Measurements from ENCODE around the gene MTHFD2L.

MTHFD2L gene

GRCh38 chr4:74262522-74262921, 104.6 kb downstream of the MTHFD2L start:
- Histone ChIP-seq H3K4me1 (ENCODE audit: insufficient read depth, low read length) (no peaks in the 10 kb centered on the region), H3K9me3 (ENCODE audit: insufficient read depth, low read length, severe bottlenecking) (no peaks in the 10 kb centered on the region), H3K9ac (ENCODE audit: low read depth, low read length) (no peak overlapping the region), H3K4me3 (ENCODE audit: low read depth in 1 of 2, low read length in 2 of 2) (no peak overlapping the region), H3K27ac (ENCODE audit: low read length) (no peak overlapping the region), H3K79me2 (ENCODE audit: insufficient read depth, low read length) (no peaks in the 10 kb centered on the region), H4K20me1 (ENCODE audit: insufficient read depth, low read length) (no peaks in the 10 kb centered on the region), H3K4me2 (ENCODE audit: insufficient read depth, low read length) (no peak overlapping the region), H3K36me3 (ENCODE audit: insufficient read depth, low read length) (no peaks in the 10 kb centered on the region), H3K27me3 (ENCODE audit: insufficient read depth, low read length, poor library complexity) (no peaks in the 10 kb centered on the region), H2AFZ (ENCODE audit: low read depth, low read length) (no peak overlapping the region)
- TF ChIP-seq EZH2 (IDR thresholded peaks at IDR 0.05; ENCODE audit: borderline replicate concordance, low read depth, low read length, severe bottlenecking) (no peak), CTCF (IDR thresholded peaks at IDR 0.05; ENCODE audit: borderline replicate concordance, extremely low read depth, low read length, poor library complexity, severe bottlenecking) (no peak)
- DNase-seq (no peak), ATAC-seq (ENCODE audit: insufficient read depth, low read depth) (no peak)

- DNase-seq (no peak), ATAC-seq (ENCODE audit: insufficient read depth, low read depth) (no peak)
- no peak overlapping the region for H3K4me3 ChIP-seq (ENCODE audit: low read depth in 1 of 2, low read length in 2 of 2)
- no peaks in the 10 kb centered on the region for H3K27me3 ChIP-seq (ENCODE audit: insufficient read depth, low read length, poor library complexity)
- H3K79me2 ChIP-seq (ENCODE audit: insufficient read depth, low read length) = no peaks in the 10 kb centered on the region
- TF ChIP-seq EZH2 (IDR thresholded peaks at IDR 0.05; ENCODE audit: borderline replicate concordance, low read depth, low read length, severe bottlenecking) (no peak), CTCF (IDR thresholded peaks at IDR 0.05; ENCODE audit: borderline replicate concordance, extremely low read depth, low read length, poor library complexity, severe bottlenecking) (no peak)
- H3K27ac ChIP-seq (ENCODE audit: low read length) = no peak overlapping the region
- H3K4me2 ChIP-seq (ENCODE audit: insufficient read depth, low read length) = no peak overlapping the region
- H3K9me3 ChIP-seq (ENCODE audit: insufficient read depth, low read length, severe bottlenecking) = no peaks in the 10 kb centered on the region
- H3K36me3 ChIP-seq (ENCODE audit: insufficient read depth, low read length) = no peaks in the 10 kb centered on the region
- H4K20me1 ChIP-seq (ENCODE audit: insufficient read depth, low read length) = no peaks in the 10 kb centered on the region
- H3K4me1 ChIP-seq (ENCODE audit: insufficient read depth, low read length) = no peaks in the 10 kb centered on the region
- no peak overlapping the region for H3K9ac ChIP-seq (ENCODE audit: low read depth, low read length)
- H2AFZ ChIP-seq (ENCODE audit: low read depth, low read length) = no peak overlapping the region
Measured at GRCh38 chr4:74263551-74263950, 105.6 kb downstream of the MTHFD2L start.

GRCh38 chr4:74266081-74266480, 108.2 kb downstream of the MTHFD2L start:
- no peak overlapping the region for H3K4me3 ChIP-seq (ENCODE audit: low read depth in 1 of 2, low read length in 2 of 2)
- H3K79me2 ChIP-seq (ENCODE audit: insufficient read depth, low read length) = no peaks in the 10 kb centered on the region
- H2AFZ ChIP-seq (ENCODE audit: low read depth, low read length) = no peak overlapping the region
- H3K4me2 ChIP-seq (ENCODE audit: insufficient read depth, low read length) = no peak overlapping the region
- H3K27ac ChIP-seq (ENCODE audit: low read length) = no peak overlapping the region
- TF ChIP-seq CTCF (IDR thresholded peaks at IDR 0.05; ENCODE audit: borderline replicate concordance, extremely low read depth, low read length, poor library complexity, severe bottlenecking) (no peak), EZH2 (IDR thresholded peaks at IDR 0.05; ENCODE audit: borderline replicate concordance, low read depth, low read length, severe bottlenecking) (no peak)
- no peaks in the 10 kb centered on the region for H3K27me3 ChIP-seq (ENCODE audit: insufficient read depth, low read length, poor library complexity)
- H3K9ac ChIP-seq (ENCODE audit: low read depth, low read length) = no peak overlapping the region
- H4K20me1 ChIP-seq (ENCODE audit: insufficient read depth, low read length) = no peaks in the 10 kb centered on the region
- no peak for ATAC-seq (ENCODE audit: insufficient read depth, low read depth)
- no peaks in the 10 kb centered on the region for H3K4me1 ChIP-seq (ENCODE audit: insufficient read depth, low read length)
- no peaks in the 10 kb centered on the region for H3K9me3 ChIP-seq (ENCODE audit: insufficient read depth, low read length, severe bottlenecking)
- DNase-seq = no peak
- H3K36me3 ChIP-seq (ENCODE audit: insufficient read depth, low read length) = no peaks in the 10 kb centered on the region
